Activated CD8-positive, alpha-beta T cell treated with anti-CD3 and anti-CD28 coated beads, Interleukin-2, amount 10 ng/mL, durations not matched to agents 7 days and 5 days (primary cell): ENCODE data around the gene DNMT3A. TPM values are rescaled to one million over a fixed set of nuclear protein-coding genes. Genes with fewer than 3 reads are reported as not detected.

Experiments
- ATAC-seq: fragments of 150-1000 bp; cut with Tn5 transposase; one replicate; pipeline ENCODE4 v1.10.0; 2021; ENCODE audit warnings: moderate library complexity
- CTCF ChIA-PET: fragments of 350-600 bp; sonication (Branson Sonifier 250); formaldehyde crosslinking; loops from one replicate; lab custom pipeline; 2021; ENCODE audit warnings: antibody characterized with exemption; lab: Charles Lee
- POLR2A ChIA-PET: fragments of 350-600 bp; sonication (Branson Sonifier 250); formaldehyde crosslinking; loops from one replicate; lab custom pipeline; 2021; ENCODE audit warnings: antibody characterized with exemption; lab: Charles Lee
- DNase-seq: peaks from one replicate; pipeline ENCODE4 v3.0.0-alpha.2; 2020
- H3K27ac Mint-ChIP-seq: one replicate; pipeline ENCODE4 v1.8.0; 2021; ENCODE audit warnings: mild to moderate bottlenecking, mixed read lengths
- H3K27me3 Mint-ChIP-seq: one replicate; pipeline ENCODE4 v1.8.0; 2021; ENCODE audit warnings: low read depth, mixed read lengths
- H3K36me3 Mint-ChIP-seq: one replicate; pipeline ENCODE4 v1.8.0; 2021; ENCODE audit warnings: low read depth, mixed read lengths
- H3K4me1 Mint-ChIP-seq: one replicate; pipeline ENCODE4 v1.8.0; 2021; ENCODE audit warnings: low read depth, mixed read lengths
- H3K4me3 Mint-ChIP-seq: one replicate; pipeline ENCODE4 v1.8.0; 2021; ENCODE audit warnings: mild to moderate bottlenecking, mixed read lengths
- H3K9me3 Mint-ChIP-seq: one replicate; pipeline ENCODE4 v1.8.0; 2022; ENCODE audit warnings: mixed read lengths; ENCODE audit not compliant: insufficient read depth
- total RNA-seq, 2 experiments: library from RNA; stranded (reverse); gene quantifications; one replicate each; pipeline ENCODE4 v1.2.3, GENCODE V29; 2021

Gene DNMT3A
- total RNA-seq, 2 experiments from 2014 or later, result 76.4 to 79.8 TPM

DNA sequence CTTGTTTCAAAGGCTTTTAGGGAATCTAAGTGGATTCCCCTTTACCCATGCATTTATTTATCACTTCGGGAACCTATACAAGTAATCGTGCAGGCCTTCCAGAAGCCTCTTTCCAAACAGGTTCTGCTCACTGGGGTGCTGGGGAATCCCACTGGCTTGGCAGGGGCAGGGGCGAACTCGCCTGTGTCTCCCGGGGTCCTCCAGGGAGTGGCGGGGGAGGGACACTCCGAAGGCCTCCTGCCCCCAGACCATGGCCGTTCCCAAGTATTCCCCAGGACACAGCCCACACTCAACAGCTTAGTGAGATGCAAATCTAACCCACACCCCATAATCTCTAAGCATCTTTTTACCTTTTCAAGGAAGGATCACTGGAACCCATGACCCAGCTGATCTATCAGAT is 6.5 kb downstream of the DNMT3A start:
- CTCF ChIA-PET, result interaction anchor here (2.4 to 5.1 kb wide), 3 partner anchors 25 to 58 kb away, joined by 10 to 26 read pairs (median 14); no protein-coding TSS in a partner anchor
- H3K9me3 Mint-ChIP-seq, result no peaks in the 10 kb centered on the region
- peaks cover 81% of the 10 kb centered on the region for H3K4me1 Mint-ChIP-seq

DNA sequence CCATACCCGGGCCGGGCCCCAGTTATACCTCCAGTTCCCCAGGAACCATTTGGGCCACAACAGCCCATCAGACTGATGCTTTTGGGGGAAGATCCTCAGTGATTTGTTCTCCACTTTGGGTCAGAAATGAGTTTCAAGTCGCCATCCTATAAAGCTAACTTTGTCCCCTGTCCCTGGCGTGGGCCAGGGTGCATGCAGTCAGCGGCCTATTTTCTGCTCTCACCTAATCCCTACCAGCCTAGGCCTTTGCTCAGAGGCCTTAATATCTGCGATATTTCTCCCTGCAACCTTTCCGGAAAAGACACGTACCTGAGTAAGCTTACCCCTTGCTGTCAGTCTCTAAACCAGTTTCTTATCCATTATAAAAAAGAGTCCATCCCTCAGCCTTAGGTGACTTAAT is 7.2 kb downstream of the DNMT3A start:
- ChIA-PET POLR2A (interaction anchor here (0.8 to 4.2 kb wide), 4 partner anchors 10 to 44 kb away, joined by 3 to 17 read pairs (median 10); no protein-coding TSS in a partner anchor), CTCF (interaction anchor here (0.8 to 5.1 kb wide), 8 partner anchors 8 to 58 kb away, joined by 3 to 26 read pairs (median 6); partner anchors contain the start of gene DNMT3A)
- DNase-seq (no peak), ATAC-seq (no peak)
- no peaks in the 10 kb centered on the region for H3K27me3 Mint-ChIP-seq
- peak overlapping the region; percentile 72 for H3K27ac Mint-ChIP-seq
- H3K4me1 Mint-ChIP-seq, result peaks cover 78% of the 10 kb centered on the region
- no peaks in the 10 kb centered on the region for H3K9me3 Mint-ChIP-seq
- H3K36me3 Mint-ChIP-seq, result peaks cover 16% of the 10 kb centered on the region
- H3K4me3 Mint-ChIP-seq, result peak overlapping the region; percentile 23

More for the DNA sequence above, 6.5 kb downstream of the DNMT3A start:
- POLR2A ChIA-PET, result interaction anchor here (0.8 to 4.2 kb wide), 4 partner anchors 11 to 40 kb away, joined by 4 to 17 read pairs (median 10); no protein-coding TSS in a partner anchor
- ATAC-seq (no peak), DNase-seq (no peak)
- H3K27ac Mint-ChIP-seq, result peak overlapping the region; percentile 72
- peaks cover 12% of the 10 kb centered on the region for H3K36me3 Mint-ChIP-seq
- H3K27me3 Mint-ChIP-seq, result no peaks in the 10 kb centered on the region
- H3K4me3 Mint-ChIP-seq, result no peak overlapping the region

DNA sequence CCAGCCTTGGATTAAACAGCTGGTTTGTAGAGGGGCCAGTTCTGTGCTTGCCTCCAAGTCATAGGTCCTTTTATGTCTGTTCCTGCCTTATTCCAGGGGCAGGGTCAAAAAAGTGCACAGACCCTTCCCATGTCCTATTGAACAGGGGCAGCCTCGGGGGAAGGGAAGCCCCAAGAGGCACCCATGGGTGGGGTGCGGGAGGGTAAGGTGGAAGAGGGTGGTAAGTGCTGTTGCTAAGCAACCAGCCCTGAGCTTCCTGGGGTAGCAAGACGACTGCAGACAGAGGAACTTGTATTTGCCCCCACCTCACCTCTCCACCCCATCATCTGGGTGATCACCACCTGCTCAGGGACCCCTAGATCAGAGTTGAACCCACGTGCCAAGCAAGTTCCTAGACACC is 7.7 kb downstream of the DNMT3A start:
- peak overlapping the region; percentile 72 for H3K27ac Mint-ChIP-seq

DNA sequence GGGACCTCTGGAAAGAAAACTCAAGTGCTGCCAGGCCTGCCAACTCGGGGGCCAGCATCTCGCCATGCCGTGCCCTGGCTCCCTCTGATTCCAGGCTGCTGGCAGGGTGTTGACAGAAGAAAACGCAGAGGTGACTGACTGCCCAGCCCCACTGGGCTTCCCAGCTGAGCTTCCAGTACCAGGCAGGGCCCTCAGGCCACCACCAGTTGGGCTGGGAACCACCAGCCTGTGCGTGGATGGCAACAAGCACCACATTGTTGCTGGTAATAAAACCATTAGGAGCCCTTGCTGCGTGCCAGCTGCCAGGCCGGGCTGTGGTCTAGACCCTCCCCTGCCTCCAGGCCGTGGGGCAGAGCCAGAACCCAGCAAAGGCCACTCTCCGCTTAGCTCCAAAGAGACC is 9.2 kb downstream of the DNMT3A start:
- ATAC-seq (no peak), DNase-seq (no peak)
- Mint-ChIP-seq H3K4me3 (no peak overlapping the region), H3K9me3 (peaks cover 8% of the 10 kb centered on the region), H3K27ac (peak overlapping the region; percentile 40), H3K36me3 (peaks cover 18% of the 10 kb centered on the region), H3K27me3 (no peaks in the 10 kb centered on the region), H3K4me1 (peaks cover 58% of the 10 kb centered on the region)
- CTCF ChIA-PET, result interaction anchor here (1.3 to 4.0 kb wide), 4 partner anchors 22 to 55 kb away, joined by 3 to 14 read pairs (median 4); no protein-coding TSS in a partner anchor
- POLR2A ChIA-PET, result interaction anchor here (4.2 kb wide), 1 partner anchor 8 kb away, joined by 17 read pairs; no protein-coding TSS in a partner anchor

More for the DNA sequence above, 7.7 kb downstream of the DNMT3A start:
- Mint-ChIP-seq H3K36me3 (peaks cover 15% of the 10 kb centered on the region), H3K4me1 (peaks cover 73% of the 10 kb centered on the region), H3K4me3 (peak overlapping the region; percentile 23), H3K9me3 (no peaks in the 10 kb centered on the region), H3K27me3 (no peaks in the 10 kb centered on the region)
- POLR2A ChIA-PET, result interaction anchor here (0.8 to 4.2 kb wide), 4 partner anchors 10 to 43 kb away, joined by 3 to 17 read pairs (median 10); no protein-coding TSS in a partner anchor
- DNase-seq, result peak; percentile 53
- ATAC-seq, result peak; percentile 60
- CTCF ChIA-PET, result interaction anchor here (0.8 to 5.1 kb wide), 8 partner anchors 8 to 57 kb away, joined by 3 to 26 read pairs (median 6); partner anchors contain the start of gene DNMT3A

DNA sequence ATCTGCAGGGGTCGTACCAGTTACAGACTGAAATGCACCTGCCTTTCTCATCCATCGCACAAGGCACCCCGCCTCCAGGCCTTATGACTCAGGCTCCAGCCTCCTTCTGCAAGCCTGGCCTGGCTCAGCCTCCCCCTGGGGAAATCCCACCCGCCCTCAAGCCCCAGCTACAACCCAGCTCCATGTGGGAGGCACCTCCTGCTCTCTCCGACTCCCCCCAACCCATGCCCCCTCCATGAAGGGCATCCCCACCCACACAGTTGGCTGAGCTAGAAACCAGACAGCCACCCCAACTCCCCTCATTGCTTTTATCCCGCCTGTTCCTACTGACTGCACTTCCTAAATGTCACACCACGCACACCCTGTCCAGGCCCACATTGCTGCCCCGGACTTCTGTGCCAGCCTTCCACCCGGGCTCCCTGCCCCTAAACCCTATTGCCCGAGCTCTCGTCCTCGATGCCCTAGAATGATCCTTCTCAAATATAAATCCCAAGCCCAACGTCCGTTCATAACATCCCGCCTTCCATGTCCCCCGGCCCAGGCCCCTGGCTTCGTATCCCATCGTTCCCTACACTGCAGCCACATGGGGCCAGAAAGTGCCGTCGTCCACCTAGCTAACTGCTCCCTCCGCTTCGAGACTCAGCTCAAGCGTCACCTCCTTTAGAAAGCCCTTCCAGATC is 9.9 kb downstream of the DNMT3A start:
- ATAC-seq (no peak), DNase-seq (no peak)
- no peaks in the 10 kb centered on the region for H3K27me3 Mint-ChIP-seq
- H3K9me3 Mint-ChIP-seq, result peaks cover 14% of the 10 kb centered on the region
- peaks cover 51% of the 10 kb centered on the region for H3K4me1 Mint-ChIP-seq
- CTCF ChIA-PET, result interaction anchor here (1.1 to 1.7 kb wide), 4 partner anchors 22 to 55 kb away, joined by 3 to 5 read pairs (median 4); no protein-coding TSS in a partner anchor
- no peak overlapping the region for H3K27ac Mint-ChIP-seq
- peaks cover 20% of the 10 kb centered on the region for H3K36me3 Mint-ChIP-seq
- no peak overlapping the region for H3K4me3 Mint-ChIP-seq
- POLR2A ChIA-PET, result interaction anchor here (0.9 to 4.2 kb wide), 3 partner anchors 8 to 37 kb away, joined by 3 to 17 read pairs (median 5); no protein-coding TSS in a partner anchor

DNA sequence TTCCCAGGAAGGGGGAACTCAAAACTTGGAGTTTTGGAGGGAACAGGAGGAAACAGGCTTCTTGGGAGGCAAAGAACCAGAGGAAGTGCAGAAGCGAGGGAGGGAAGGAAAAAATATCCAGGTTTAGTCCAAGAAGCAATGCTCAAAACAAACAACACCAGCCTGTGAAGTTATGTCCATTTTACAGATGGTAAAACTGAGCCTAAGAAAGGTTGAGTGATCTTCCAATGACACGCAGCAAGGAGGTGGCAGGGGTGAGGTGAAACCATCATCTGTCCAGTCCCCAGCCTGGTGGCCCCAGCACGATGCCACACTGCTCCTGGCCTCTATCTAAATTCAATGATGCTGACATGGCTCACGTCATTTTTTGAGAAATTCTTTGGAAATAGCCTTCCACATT is 10.8 kb downstream of the DNMT3A start:
- ChIA-PET CTCF (interaction anchor here (1.1 to 1.7 kb wide), 2 partner anchors 21 to 31 kb away, joined by 4 to 5 read pairs; no protein-coding TSS in a partner anchor), POLR2A (interaction anchor here (1.0 kb wide), 1 partner anchor 16 kb away, joined by 5 read pairs; no protein-coding TSS in a partner anchor)
- no peak overlapping the region for H3K4me3 Mint-ChIP-seq
- peaks cover 43% of the 10 kb centered on the region for H3K4me1 Mint-ChIP-seq
- H3K27ac Mint-ChIP-seq, result no peak overlapping the region
- peaks cover 27% of the 10 kb centered on the region for H3K36me3 Mint-ChIP-seq
- peaks cover 14% of the 10 kb centered on the region for H3K9me3 Mint-ChIP-seq
- DNase-seq, result no peak
- no peaks in the 10 kb centered on the region for H3K27me3 Mint-ChIP-seq
- ATAC-seq, result no peak

DNA sequence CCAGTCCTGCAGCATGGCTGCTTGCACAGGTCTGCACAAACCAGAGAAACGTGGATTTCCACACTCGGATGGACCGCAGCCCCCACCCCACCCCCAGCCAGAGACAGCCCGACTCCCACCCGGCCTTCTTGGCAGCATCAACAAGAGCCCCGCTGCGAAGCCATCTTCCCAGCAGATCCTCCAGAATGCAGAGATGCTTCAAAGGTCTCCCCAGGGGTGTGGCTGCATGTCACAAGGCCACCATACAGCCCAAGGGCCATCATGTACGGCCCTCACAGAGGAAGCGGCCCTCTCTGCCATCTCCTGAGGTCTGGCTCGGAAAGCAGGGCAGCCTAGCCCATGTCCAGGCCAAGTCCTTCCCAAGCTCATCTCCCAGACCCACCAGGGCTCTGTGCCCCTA is 11.5 kb downstream of the DNMT3A start:
- ATAC-seq, result no peak
- no peaks in the 10 kb centered on the region for H3K27me3 Mint-ChIP-seq
- H3K4me1 Mint-ChIP-seq, result peaks cover 37% of the 10 kb centered on the region
- no peak overlapping the region for H3K4me3 Mint-ChIP-seq
- peaks cover 32% of the 10 kb centered on the region for H3K36me3 Mint-ChIP-seq
- H3K27ac Mint-ChIP-seq, result no peak overlapping the region
- POLR2A ChIA-PET, result no interaction called here
- CTCF ChIA-PET, result no interaction called here
- DNase-seq, result no peak
- peaks cover 14% of the 10 kb centered on the region for H3K9me3 Mint-ChIP-seq

DNA sequence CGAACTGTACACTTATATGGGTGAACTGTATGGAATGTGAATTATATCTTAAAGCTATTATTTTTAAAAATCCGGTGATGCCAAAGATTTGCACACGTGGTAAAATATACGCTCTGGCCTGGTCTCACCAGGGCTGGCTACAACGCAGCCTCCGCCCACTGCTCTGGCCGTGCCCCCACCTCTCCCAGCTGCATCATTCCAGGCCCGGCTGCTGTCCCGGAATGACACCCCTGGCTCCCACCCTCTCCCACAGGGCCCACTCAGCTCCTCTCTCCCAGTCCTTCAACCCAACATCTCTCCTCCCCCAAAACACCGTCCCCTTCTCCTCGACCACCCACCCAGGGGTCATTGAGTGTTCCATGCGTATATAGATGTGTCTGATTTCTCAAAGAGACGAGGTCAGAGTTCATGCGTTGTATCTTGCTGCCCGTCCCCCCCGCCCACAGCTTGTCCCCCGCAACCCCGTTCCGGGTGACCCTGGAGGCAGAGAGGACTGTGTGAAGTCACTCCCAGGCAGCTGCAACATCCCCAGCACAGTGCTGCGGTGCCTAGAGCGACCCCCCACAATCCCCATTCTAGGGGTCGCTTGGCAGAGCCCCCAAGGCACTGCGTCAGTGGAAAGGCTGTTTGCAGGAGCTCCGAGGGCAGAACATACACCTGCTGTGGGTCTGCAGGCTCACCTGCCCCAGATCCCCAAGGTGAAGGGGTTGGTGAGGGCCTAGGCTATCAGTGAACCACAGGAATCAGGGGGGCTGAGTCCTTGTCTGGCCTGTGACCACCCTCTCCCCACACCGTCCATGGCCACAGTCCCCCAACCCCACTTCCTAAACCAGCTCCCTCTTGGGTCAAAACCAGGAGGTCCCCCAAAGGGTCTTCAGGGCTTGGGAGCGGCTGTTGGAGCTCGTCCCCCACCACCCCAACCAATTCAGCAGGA is 13.3 kb downstream of the DNMT3A start:
- peaks cover 14% of the 10 kb centered on the region for H3K9me3 Mint-ChIP-seq
- H3K4me1 Mint-ChIP-seq, result peaks cover 30% of the 10 kb centered on the region
- no peak overlapping the region for H3K4me3 Mint-ChIP-seq
- H3K36me3 Mint-ChIP-seq, result peaks cover 32% of the 10 kb centered on the region
- POLR2A ChIA-PET, result interaction anchor here (0.6 to 1.8 kb wide), 4 partner anchors 11 to 1424 kb away, joined by 3 to 7 read pairs (median 4); no protein-coding TSS in a partner anchor
- no peak for DNase-seq
- CTCF ChIA-PET, result interaction anchor here (2.5 kb wide), 1 partner anchor 34 kb away, joined by 9 read pairs; no protein-coding TSS in a partner anchor
- no peak for ATAC-seq
- H3K27ac Mint-ChIP-seq, result no peak overlapping the region
- H3K27me3 Mint-ChIP-seq, result no peaks in the 10 kb centered on the region

DNA sequence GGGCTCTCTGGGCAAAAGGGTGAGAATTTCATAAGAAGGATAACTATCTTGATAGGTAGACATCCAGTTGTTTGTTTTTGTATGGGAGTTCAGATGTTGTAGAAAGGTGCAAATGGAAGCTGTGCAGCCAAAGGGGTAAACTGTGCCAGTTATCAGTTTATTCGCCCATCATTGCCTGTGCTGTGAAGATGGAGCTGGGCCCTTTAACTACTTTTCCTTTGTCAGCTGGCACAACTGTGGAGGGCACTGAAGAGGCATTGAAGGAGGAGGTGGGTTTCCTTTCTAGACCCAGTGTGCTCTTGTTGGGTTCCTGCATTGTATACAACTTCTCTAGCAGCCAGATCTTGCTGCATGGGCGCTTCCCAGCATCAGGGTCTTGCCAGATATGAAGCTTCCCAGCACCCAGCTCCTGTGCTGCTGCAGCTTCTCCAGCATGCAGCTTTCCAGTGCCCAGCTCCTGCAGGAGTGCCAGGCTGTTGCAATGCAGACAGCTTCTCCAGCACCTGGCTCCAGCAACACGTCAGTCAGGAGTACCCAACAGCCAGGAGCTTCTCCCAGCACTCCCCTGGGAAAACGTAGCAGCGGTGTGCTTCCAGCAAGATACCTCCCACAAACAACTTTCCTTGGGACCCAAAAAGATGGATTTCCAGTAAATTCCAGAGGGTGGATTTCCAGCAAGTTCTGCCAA is 15.3 kb downstream of the DNMT3A start:
- DNase-seq (no peak), ATAC-seq (no peak)
- Mint-ChIP-seq H3K4me1 (peaks cover 34% of the 10 kb centered on the region), H3K27me3 (no peaks in the 10 kb centered on the region), H3K36me3 (peaks cover 37% of the 10 kb centered on the region), H3K9me3 (peaks cover 14% of the 10 kb centered on the region), H3K4me3 (no peak overlapping the region), H3K27ac (no peak overlapping the region)
- ChIA-PET POLR2A (interaction anchor here (0.9 to 1.8 kb wide), 3 partner anchors 13 to 31 kb away, joined by 3 to 7 read pairs (median 5); no protein-coding TSS in a partner anchor), CTCF (interaction anchor here (0.6 to 2.5 kb wide), 2 partner anchors 36 to 240 kb away, joined by 3 to 9 read pairs; no protein-coding TSS in a partner anchor)

DNA sequence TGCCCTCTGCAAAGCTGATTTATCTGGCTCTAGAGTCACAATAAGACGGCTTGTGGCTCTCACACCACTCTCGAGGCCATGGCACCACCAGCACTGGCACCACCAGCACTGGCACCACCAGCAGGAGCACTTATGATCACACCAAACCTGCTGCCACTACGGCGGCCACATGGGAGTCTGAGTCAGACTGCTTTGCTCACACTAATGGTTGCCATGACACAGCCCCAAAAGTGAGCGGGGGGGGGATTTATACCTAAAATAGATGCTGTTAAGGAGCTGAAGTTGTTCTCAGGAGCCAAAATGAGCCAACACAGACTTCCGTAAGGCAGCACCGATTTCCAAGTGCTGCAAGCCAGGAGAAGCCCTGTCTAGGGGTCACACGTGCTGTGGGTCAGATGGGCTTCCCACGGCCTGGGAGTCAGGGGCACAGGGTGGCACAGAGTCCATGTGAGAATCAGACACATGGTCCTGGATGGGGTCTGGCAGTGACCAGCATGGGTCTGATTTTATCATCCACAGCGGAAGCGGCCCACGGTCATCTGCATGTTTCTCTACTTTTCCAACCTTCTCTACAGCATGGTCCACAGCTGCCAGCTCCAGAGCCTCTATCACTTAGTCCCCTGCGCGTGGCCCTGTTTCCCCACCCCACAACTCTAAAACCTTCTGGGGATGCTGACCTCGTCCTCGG is 16.7 kb downstream of the DNMT3A start:
- Mint-ChIP-seq H3K27me3 (no peaks in the 10 kb centered on the region), H3K9me3 (peaks cover 14% of the 10 kb centered on the region), H3K27ac (no peak overlapping the region), H3K36me3 (peaks cover 39% of the 10 kb centered on the region), H3K4me3 (no peak overlapping the region), H3K4me1 (peaks cover 35% of the 10 kb centered on the region)
- ChIA-PET CTCF (no interaction called here), POLR2A (interaction anchor here (0.6 to 3.4 kb wide), 3 partner anchors 9 to 30 kb away, joined by 4 to 27 read pairs (median 17); no protein-coding TSS in a partner anchor)
- DNase-seq, result no peak
- no peak for ATAC-seq
